Measurements from ENCODE around the gene ZHX3. TPM values are rescaled to one million over a fixed set of nuclear protein-coding genes. Genes with fewer than 3 reads are reported as not detected.

The ZHX3 gene
- total and polyA plus RNA-seq, 9 of the 15 experiments (the other 6 are each of a cell fraction or from before 2014, with no cell fraction given), result 0.80 to 14.6 (median 4.9) TPM

- TF ChIP-seq PREB (CRISPR knock-in tag; IDR thresholded peaks at IDR 0.05) (no peak), ZNF586 (CRISPR knock-in tag; conservative IDR thresholded peaks at IDR 0.05) (no peak), CAMTA2 (CRISPR knock-in tag; conservative IDR thresholded peaks at IDR 0.05) (no peak), HDAC3 (IDR thresholded peaks at IDR 0.05; ENCODE audit: borderline replicate concordance, partially characterized antibody) (no peak), TBL1XR1 (IDR thresholded peaks at IDR 0.05; ENCODE audit: low read length in 2 of 2) (no peak), TFAM (CRISPR knock-in tag; conservative IDR thresholded peaks at IDR 0.05) (no peak), PPARD (CRISPR knock-in tag; IDR thresholded peaks at IDR 0.05) (no peak), ZNF232 (CRISPR knock-in tag; IDR thresholded peaks at IDR 0.05) (no peak)
These were observed 169.8 kb downstream of the ZHX3 start (continued) for GRCh38 chr20:41147767-41148191.

GRCh38 chr20:41145821-41146620 is 171.5 kb downstream of the ZHX3 start:
- FAIRE-seq, result no peak
- peaks cover 8% of the 10 kb centered on the region for H3K9me1 ChIP-seq (ENCODE audit: control insufficient read depth, insufficient read depth, low read length)
- no peak for DNase-seq (ENCODE audit: extremely low read depth in 1 of 4, low spot score in 3 of 4)
- in situ Hi-C loops (cut with MboI) (no loop called here), intact Hi-C loops (cut with micrococcal nuclease) (no loop called here)
- H3K27ac ChIP-seq (ENCODE audit: extremely low read depth, low read depth, low read length), result no peak overlapping the region
- ChIA-PET CTCF (ENCODE audit: low intra/inter-chr PET ratio) (no interaction called here), POLR2A (interaction anchor here (0.6 to 1.2 kb wide), 3 partner anchors 22 to 716 kb away, joined by 3 to 5 read pairs (median 3); no protein-coding TSS in a partner anchor)
- H3K9ac ChIP-seq (ENCODE audit: insufficient read depth in 1 of 2, low read depth in 2 of 2, low read length in 2 of 2), result no peak overlapping the region
- H3K27me3 ChIP-seq (ENCODE audit: control insufficient read depth in 2 of 2, insufficient read depth in 2 of 2, low read length in 2 of 2), result no peaks in the 10 kb centered on the region
- H2AFZ ChIP-seq (ENCODE audit: low read depth, low read length), result no peak overlapping the region
- no peaks in the 10 kb centered on the region for H3K9me3 ChIP-seq (replicated peaks; ENCODE audit: control insufficient read depth, insufficient read depth, low read depth, low read length)
- no peak overlapping the region for H3K4me2 ChIP-seq (ENCODE audit: insufficient read depth, low read length)
- H3K4me1 ChIP-seq (replicated peaks in 1 of 2; ENCODE audit: control insufficient read depth in 2 of 2, insufficient read depth in 2 of 2, low read length in 2 of 2), result peaks cover 16 to 31% of the 10 kb centered on the region in 2 experiments
- no peak for ATAC-seq
- no peak overlapping the region for H3K4me3 ChIP-seq
- peaks cover 79% of the 10 kb centered on the region for H3K79me2 ChIP-seq (ENCODE audit: control insufficient read depth, insufficient read depth, low read length)
- WGBS (ENCODE audit: insufficient coverage, low coverage, missing lambda C conversion rate), result 77% methylated on average over 9 of the region's 12 CpGs
- H3K36me3 ChIP-seq (ENCODE audit: control insufficient read depth, insufficient read depth, low read length), result peaks cover 11% of the 10 kb centered on the region; the same call in 2 of the 3 replicates
- peaks cover 39% of the 10 kb centered on the region; the same call in 1 of the 2 replicates for H4K20me1 ChIP-seq (replicated peaks; ENCODE audit: control insufficient read depth, insufficient read depth, low read length)
- no TSS peak for BruUV-seq (replicated peaks)
- TF ChIP-seq TRIM24 (IDR thresholded peaks at IDR 0.05) (no peak), TAF9B (IDR thresholded peaks at IDR 0.05; ENCODE audit: partially characterized antibody) (no peak), RNF219 (CRISPR knock-in tag; IDR thresholded peaks at IDR 0.05) (no peak), BHLHE40 (IDR thresholded peaks at IDR 0.05; ENCODE audit: low read length) (no peak), NRF1 (conservative IDR thresholded peaks at IDR 0.05 in 1 of 2, IDR thresholded peaks at IDR 0.05 in 1 of 2) (no peak), ZNF175 (CRISPR knock-in tag; IDR thresholded peaks at IDR 0.05; ENCODE audit: low read depth) (no peak), PTRF (tag; IDR thresholded peaks at IDR 0.05) (no peak), ZNF347 (CRISPR knock-in tag; IDR thresholded peaks at IDR 0.05; ENCODE audit: low read depth) (no peak)
